Heart left ventricle (tissue), 16 donors: ENCODE data around the gene LTBP4. TPM values are rescaled to one million over a fixed set of nuclear protein-coding genes. Genes with fewer than 3 reads are reported as not detected.
A peak's percentile ranks its signal among the peaks of the same experiment; 100 is the strongest.

ENCODE experiments used
- ATAC-seq, 4 donors: fragments of 200-7000 bp; cut with Tn5 transposase; one replicate each; pipeline ENCODE4 v1.9.1; 2020 to 2022; ENCODE audit warnings: moderate library complexity in 4 of 4, mild to moderate bottlenecking in 3 of 4, moderate number of reproducible peaks in 1 of 4
- DNase-seq, 5 donors: peaks; one replicate each; pipeline ENCODE4 v3.0.0-alpha.2; 2020
- H3K27ac ChIP-seq, 12 donors: fragments of 200-600 bp; sonication (generic) in 4 of 12; one replicate each; pipeline versions ENCODE4 v1.5.0 to v1.8.0; 2016 to 2022; ENCODE audit warnings: mild to moderate bottlenecking in 2 of 12
- H3K27me3 ChIP-seq, 9 donors: fragments of 200-600 bp; sonication (generic) in 2 of 9; one replicate each; pipeline versions ENCODE4 v1.5.1 to v1.8.0; 2016 to 2022; ENCODE audit warnings: mild to moderate bottlenecking in 3 of 9
- H3K36me3 ChIP-seq, 9 donors: fragments of 200-600 bp; sonication (generic) in 2 of 9; one replicate each; pipeline versions ENCODE4 v1.5.0 to v1.8.0; 2018 to 2022; ENCODE audit warnings: mild to moderate bottlenecking in 2 of 9
- H3K4me1 ChIP-seq, 12 donors: fragments of 200-600 bp; sonication (generic) in 4 of 12; one replicate each; pipeline versions ENCODE4 v1.5.0 to v1.8.0; 2016 to 2022; ENCODE audit warnings: mild to moderate bottlenecking in 3 of 12
- H3K4me3 ChIP-seq, 12 donors: fragments of 200-600 bp; sonication (generic) in 4 of 12; one replicate each; pipeline versions ENCODE4 v1.5.0 to v1.8.0; 2017 to 2022; ENCODE audit warnings: mild to moderate bottlenecking in 9 of 12, moderate library complexity in 4 of 12
- H3K9me3 ChIP-seq, 12 donors: fragments of 200-600 bp; sonication (generic) in 4 of 12; one replicate each; pipeline versions ENCODE4 v1.5.0 to v1.8.0; 2016 to 2022; ENCODE audit warnings: mild to moderate bottlenecking in 1 of 12
- CTCF ChIP-seq, 12 donors: fragments of 200-600 bp; sonication (generic) in 4 of 12; IDR thresholded peaks; one replicate each; pipeline versions ENCODE4 v1.5.0 to v1.8.0; 2018 to 2022; ENCODE audit warnings: antibody characterized with exemption in 12 of 12, mild to moderate bottlenecking in 5 of 12
- POLR2A ChIP-seq, 2 donors: fragments of 450-650 bp; IDR thresholded peaks; one replicate each; pipeline ENCODE4 v1.6.1; 2017; ENCODE audit warnings: antibody characterized with exemption in 2 of 2, mild to moderate bottlenecking in 2 of 2, moderate library complexity in 2 of 2
- WGBS, 4 donors: extraction: QIAGEN DNeasy Blood & Tissue Kit in 2 of 4; methylation state at CpG; one replicate each; pipeline versions ENCODE4 v1.1.5 to v1.1.7; 2013 to 2018; 5-methylcytosine and 5-hydroxymethylcytosine counted together
- intact Hi-C, 10 donors: fragments of 100-400 bp; cut with DNase I; formaldehyde crosslinking; loops; one replicate each; pipeline versions ENCODE4 v1.11.1 to v1.14.2; 2022
- polyA plus RNA-seq, 2 donors: library from polyadenylated mRNA; stranded (reverse); fragments of 200-250 nt; gene quantifications; one replicate each; pipeline ENCODE4 v1.2.3, GENCODE V29; 2013
- total RNA-seq, 9 donors: library from RNA; depleted of rRNA in 2 of 9; stranded (reverse); fragments of >200 nt in 2 of 9; fragmentation: NEBNext Ultra II Directional in 3 of 9; extraction: Animal tissue kit (Norgen Biotek cat#: 25700) in 3 of 9; gene quantifications; one replicate each; pipeline versions ENCODE4 v1.1.0 to v1.2.4, GENCODE V29; 2016 to 2023
- donor health status: ischemic (EF 13 %, LVEDD 7.1; RV severe dilation, severe dysfunction).
- donor health status: healthy with polysubstance abuse.
- donor health status: DM: no; HTN: yes; CAD: no.
- donor health status: DM: no; HTN: no; CAD: no.
- donor health status: ischemic (EF 25% LVEDD 6.9; RV normal size, moderate dysfunction).
- donor health status: ischemic (EF 25% LVEDD 5.7; RV mildly dilated, moderate dysfunction).
- donor health status: healthy.
- donor health status: DM: yes; HTN: yes; CAD: no.
- donor health status: ischemic (EF 35%, LVEDD 5.7; RV mildly dilated, moderate dysfunction).
- donor health status: nonischemic (EF 11% LVEDD 7.7; RV severe dilation, severe dysfunction).
- donor health status: DM: yes; HTN: yes; CAD: no.
- donor health status: PGD.
- donor health status: ischemic (EF 29% LVEDD 5.4; RV normal size, mild dysfunction).
- donor health status: nonischemic (EF 23%, LVEDD 6.1; RV moderate dilation, normal function).

The LTBP4 gene
- total and polyA plus RNA-seq, 11 donors, result 95.0 to 319 (median 172) TPM

GRCh38 chr19:40567040-40567749 lies 34.0 kb upstream of the LTBP4 start:
- Histone ChIP-seq H3K27me3 (peaks cover 4 to 52% (median 33%) of the 10 kb centered on the region in 9 donors), H3K27ac (no peak overlapping the region), H3K9me3 (no peaks in the 10 kb centered on the region), H3K4me1 (peaks cover 0 to 20% (median 9%) of the 10 kb centered on the region in 12 donors), H3K36me3 (no peaks in the 10 kb centered on the region), H3K4me3 (peak overlapping the region in 10 of 12 donors; percentile 9 to 46 (median 26))
- DNase-seq, result no peak
- ATAC-seq, result no peak
- no peak for TF ChIP-seq POLR2A (IDR thresholded peaks at IDR 0.05)
- TF ChIP-seq CTCF (IDR thresholded peaks at IDR 0.05), result no peak
- WGBS, 4 donors, result 27 to 33% (median 29%) methylated on average over 18 to 20 of the region's 20 CpGs
- intact Hi-C loops, result no loop called here

DNA sequence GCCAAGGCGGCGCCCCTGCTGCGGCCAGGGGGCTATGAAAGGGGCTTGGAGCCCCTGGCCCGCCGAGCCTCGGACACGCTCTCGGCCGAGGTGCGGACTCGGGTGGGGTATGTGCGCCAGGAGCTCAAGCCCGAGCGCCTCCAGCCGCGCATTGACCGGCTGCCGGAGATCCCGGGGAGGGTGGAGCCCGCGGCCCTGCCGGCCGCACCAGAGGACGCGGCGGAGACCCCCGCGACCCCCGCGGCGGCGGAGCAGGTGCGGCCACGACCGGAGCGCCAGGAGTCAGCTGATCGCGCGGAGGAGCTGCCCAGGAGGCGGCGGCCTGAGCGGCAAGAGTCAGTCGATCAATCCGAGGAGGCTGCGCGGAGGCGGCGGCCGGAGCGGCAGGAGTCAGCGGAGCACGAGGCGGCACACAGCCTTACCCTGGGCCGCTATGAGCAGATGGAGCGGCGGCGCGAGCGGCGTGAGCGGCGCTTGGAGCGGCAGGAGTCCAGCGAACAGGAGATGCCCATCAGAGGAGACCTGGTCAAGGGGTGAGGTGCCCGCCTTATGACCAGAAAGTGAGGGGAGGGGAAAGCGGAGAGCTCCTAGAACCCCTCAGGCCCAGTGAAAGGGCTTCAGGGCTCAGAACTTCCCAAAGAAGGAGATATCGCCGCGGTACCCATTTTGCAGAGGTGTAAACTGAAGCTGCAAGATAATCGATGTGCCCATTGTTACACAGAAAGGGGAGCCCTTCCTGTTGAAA lies 33.2 kb upstream of the LTBP4 start:
- TF ChIP-seq CTCF (IDR thresholded peaks at IDR 0.05), result no peak
- no peak for TF ChIP-seq POLR2A (IDR thresholded peaks at IDR 0.05)
- DNase-seq (peak in 1 of 5 donors; percentile 60), ATAC-seq (no peak)
- H3K36me3 ChIP-seq, result no peaks in the 10 kb centered on the region
- no peak overlapping the region for H3K27ac ChIP-seq
- peak overlapping the region in 10 of 12 donors; percentile 9 to 46 (median 26) for H3K4me3 ChIP-seq
- H3K4me1 ChIP-seq, result peaks cover 0 to 20% (median 9%) of the 10 kb centered on the region in 12 donors
- intact Hi-C loops, result no loop called here
- 7 to 22% (median 9%) methylated on average over 19 to 70 of the region's 70 CpGs for WGBS, 4 donors
- H3K9me3 ChIP-seq, result no peaks in the 10 kb centered on the region
- peaks cover 4 to 47% (median 33%) of the 10 kb centered on the region in 9 donors for H3K27me3 ChIP-seq

- Histone ChIP-seq H3K36me3 (no peaks in the 10 kb centered on the region), H3K4me3 (peak overlapping the region in 10 of 12 donors; percentile 27 to 58 (median 46)), H3K27ac (peak overlapping the region in 4 of 12 donors; percentile 22 to 63 (median 38)), H3K9me3 (no peaks in the 10 kb centered on the region), H3K4me1 (peaks cover 0 to 20% (median 9%) of the 10 kb centered on the region in 12 donors), H3K27me3 (peaks cover 4 to 36% (median 29%) of the 10 kb centered on the region in 9 donors)
- ATAC-seq (peak; percentile 97 to 98 (median 98)), DNase-seq (peak; percentile 98 to 100 (median 100))
- peak in 1 of 2 donors; percentile 46 for TF ChIP-seq POLR2A (IDR thresholded peaks at IDR 0.05)
- peak in 3 of 12 donors; percentile 28 to 47 (median 40) for TF ChIP-seq CTCF (IDR thresholded peaks at IDR 0.05)
- 1 to 2% (median 1%) methylated on average over 32 to 53 of the region's 53 CpGs for WGBS, 4 donors
- intact Hi-C loops, result no loop called here
Observed at GRCh38 chr19:40570313-40571004, 30.7 kb upstream of the LTBP4 start.
